PC-9 (cell line): ENCODE results near the gene ZC4H2.

Experiments
- CTCF ChIP-seq: fragments of 200-600 bp; sonication (generic); conservative IDR thresholded peaks from 2 replicates; pipeline ENCODE4 v1.6.1; 2017; ENCODE audit warnings: mixed run types, antibody characterized with exemption, mild to moderate bottlenecking, moderate library complexity
- EZH2 ChIP-seq: fragments of 200-600 bp; sonication (generic); IDR thresholded peaks from 2 replicates; pipeline ENCODE4 v1.8.0; 2017; ENCODE audit warnings: antibody characterized with exemption, low read depth

GRCh38 chrX:64976673-64977040 is 407 bp upstream of the ZC4H2 start:
- TF ChIP-seq CTCF (no peak), EZH2 (no peak)
